Activated CD4-positive, alpha-beta memory T cell treated with anti-CD3 and anti-CD28 coated beads for 36 hours (primary cell): ENCODE measurements around the gene SLC26A9. TPM values are rescaled to one million over a fixed set of nuclear protein-coding genes. Genes with fewer than 3 reads are reported as not detected.
"Not testable (repeated sequence)": the region's sequence is repeated elsewhere in the genome, so short reads cannot be mapped to it uniquely, and the experiment has no call there.

ENCODE experiments used
- CTCF ChIA-PET: fragments of 350-600 bp; sonication (Branson Sonifier 250); formaldehyde crosslinking; loops from one replicate; lab custom pipeline; 2021; ENCODE audit warnings: antibody characterized with exemption, inconsistent platforms; lab: Charles Lee
- POLR2A ChIA-PET: fragments of 350-600 bp; sonication (Branson Sonifier 250); formaldehyde crosslinking; loops from one replicate; lab custom pipeline; 2021; ENCODE audit warnings: antibody characterized with exemption; lab: Charles Lee
- DNase-seq: peaks from one replicate; pipeline ENCODE4 v3.0.0-alpha.2; 2020
- H3K27ac Mint-ChIP-seq: one replicate; pipeline ENCODE4 v1.8.0; 2021; ENCODE audit warnings: mixed read lengths
- H3K27me3 Mint-ChIP-seq: one replicate; pipeline ENCODE4 v1.8.0; 2021; ENCODE audit warnings: mixed read lengths
- H3K36me3 Mint-ChIP-seq: one replicate; pipeline ENCODE4 v1.8.0; 2021; ENCODE audit warnings: mixed read lengths
- H3K4me1 Mint-ChIP-seq: one replicate; pipeline ENCODE4 v1.8.0; 2021; ENCODE audit warnings: low read depth, mixed read lengths
- H3K4me3 Mint-ChIP-seq: one replicate; pipeline ENCODE4 v1.8.0; 2021; ENCODE audit warnings: mild to moderate bottlenecking, mixed read lengths
- H3K9me3 Mint-ChIP-seq: one replicate; pipeline ENCODE4 v1.8.0; 2021; ENCODE audit warnings: mixed read lengths
- intact Hi-C: fragments of 100-400 bp; cut with micrococcal nuclease; formaldehyde crosslinking; loops from one replicate; pipeline ENCODE4 v1.15.1; 2023
- total RNA-seq, 2 experiments: library from RNA; stranded (reverse); gene quantifications; one replicate each; pipeline ENCODE4 v1.2.3, GENCODE V29; 2021

Gene SLC26A9
- total RNA-seq, 2 experiments from 2014 or later = not detected

DNA sequence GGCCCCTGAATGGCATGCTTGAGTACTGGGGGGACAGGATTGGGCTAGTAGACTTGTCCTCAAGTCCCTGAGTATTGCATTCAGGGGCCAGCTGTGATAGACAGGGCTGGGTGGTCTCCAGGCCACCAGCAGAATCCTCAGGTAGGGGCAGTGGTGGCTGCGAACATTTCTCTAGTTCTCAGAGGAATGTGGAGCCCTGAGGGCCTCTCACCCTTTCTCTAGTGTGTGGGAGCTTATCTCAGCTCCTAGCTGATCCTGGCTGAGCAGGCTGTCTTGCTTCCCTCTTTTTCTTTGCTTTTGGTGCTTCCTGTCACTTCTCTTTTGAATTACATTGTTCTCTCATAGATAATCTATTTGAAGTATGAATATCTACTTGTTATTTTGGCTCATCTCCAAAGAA lies 63.3 kb downstream of the SLC26A9 start:
- Mint-ChIP-seq H3K4me1 (no peaks in the 10 kb centered on the region), H3K4me3 (no peak overlapping the region), H3K9me3 (peaks cover 29% of the 10 kb centered on the region), H3K36me3 (peaks cover 9% of the 10 kb centered on the region), H3K27me3 (peaks cover 8% of the 10 kb centered on the region), H3K27ac (no peak overlapping the region)
- DNase-seq = no peak
- CTCF ChIA-PET = interaction anchor here (1.0 kb wide), 1 partner anchor 97 kb away, joined by 4 read pairs; no protein-coding TSS in a partner anchor
- intact Hi-C loops = no loop called here
- POLR2A ChIA-PET = no interaction called here

GRCh38 chr1:205878026-205878425 lies 65.2 kb downstream of the SLC26A9 start:
- POLR2A ChIA-PET = no interaction called here
- DNase-seq = no peak
- H3K27me3 Mint-ChIP-seq = peaks cover 6% of the 10 kb centered on the region
- H3K4me3 Mint-ChIP-seq = no peak overlapping the region
- CTCF ChIA-PET = no interaction called here
- no peaks in the 10 kb centered on the region for H3K4me1 Mint-ChIP-seq
- H3K9me3 Mint-ChIP-seq = peaks cover 29% of the 10 kb centered on the region
- intact Hi-C loops = no loop called here
- peaks cover 9% of the 10 kb centered on the region for H3K36me3 Mint-ChIP-seq
- no peak overlapping the region for H3K27ac Mint-ChIP-seq

- intact Hi-C loops, H3K27me3 Mint-ChIP-seq, CTCF ChIA-PET, POLR2A ChIA-PET, H3K27ac Mint-ChIP-seq, DNase-seq, H3K4me1 Mint-ChIP-seq, H3K9me3 Mint-ChIP-seq, H3K36me3 Mint-ChIP-seq, H3K4me3 Mint-ChIP-seq: not testable (repeated sequence)
Measured at GRCh38 chr1:205873148-205873547, 70.1 kb downstream of the SLC26A9 start.

- Mint-ChIP-seq H3K4me1 (no peaks in the 10 kb centered on the region), H3K4me3 (no peak overlapping the region), H3K9me3 (no peaks in the 10 kb centered on the region), H3K27me3 (no peaks in the 10 kb centered on the region), H3K27ac (no peak overlapping the region), H3K36me3 (no peaks in the 10 kb centered on the region)
- DNase-seq = no peak
- ChIA-PET POLR2A (interaction anchor here (0.6 kb wide), 1 partner anchor 73 kb away, joined by 3 read pairs; the partner anchor contains the start of gene SLC26A9), CTCF (no interaction called here)
- intact Hi-C loops = no loop called here
Measured at GRCh38 chr1:205870236-205870635, 73.0 kb downstream of the SLC26A9 start.

Other genes with a start within 250 kb of the SLC26A9 start
- 100 to 1,000 TPM; 149 to 202 TPM for gene NUCKS1, start 193.3 kb downstream of the SLC26A9 start, total RNA-seq
- gene RAB29, start 168.0 kb downstream of the SLC26A9 start, total RNA-seq = 10 to 100 TPM; 31.5 to 31.6 TPM
- gene SLC41A1, start 130.3 kb downstream of the SLC26A9 start, total RNA-seq = 10 to 100 TPM; 34.9 to 35.0 TPM
- gene PM20D1, start 93.3 kb downstream of the SLC26A9 start, total RNA-seq = under 1 TPM; 0.29 to 0.55 TPM
- gene RAB7B, start 59.9 kb upstream of the SLC26A9 start, total RNA-seq = not detected
- not detected for gene CTSE, start 80.4 kb upstream of the SLC26A9 start, total RNA-seq
- not detected for gene RHEX, start 109.7 kb upstream of the SLC26A9 start, total RNA-seq
- gene AVPR1B, start 173.9 kb upstream of the SLC26A9 start, total RNA-seq = not detected